Endothelial cell of umbilical vein (primary cell): Measurements from ENCODE around the gene IGF1. TPM values are rescaled to one million over a fixed set of nuclear protein-coding genes. Genes with fewer than 3 reads are reported as not detected.

Experiments
- BruUV-seq: library from RNA; stranded (reverse); fragments of 400-500 nt; replicated peaks from 2 replicates; lab custom pipeline; 2021; lab: Mats Ljungman, UMichigan
- CTCF ChIA-PET: fragments of 300-600, 350-600 bp; sonication (Branson Sonifier 250); formaldehyde crosslinking; loops from one replicate; lab custom pipeline; 2021; ENCODE audit warnings: antibody characterized with exemption, inconsistent platforms; lab: Charles Lee
- POLR2A ChIA-PET: fragments of 300-600, 350-600 bp; sonication (Branson Sonifier 250); formaldehyde crosslinking; loops from one replicate; lab custom pipeline; 2021; ENCODE audit warnings: antibody characterized with exemption, inconsistent platforms; lab: Charles Lee
- DNase-seq: peaks from one replicate; pipeline ENCODE4 v3.0.0-alpha.2; 2011; ENCODE audit warnings: low read depth, low spot score
- FAIRE-seq: peaks from 2 replicates; lab custom pipeline; 2011; peaks lifted over from hg19 to GRCh38; lab: Jason Lieb, UNC
- H2AFZ ChIP-seq: 2 replicates; pipeline ENCODE4 v1.6.0; 2012; ENCODE audit warnings: low read depth, low read length, control low read depth, inconsistent platforms
- H3K27ac ChIP-seq: 2 replicates; pipeline ENCODE4 v1.5.1; 2011; ENCODE audit warnings: low read depth, mild to moderate bottlenecking, control low read depth, low read length, moderate library complexity; ENCODE audit not compliant: insufficient read depth
- H3K27me3 ChIP-seq, 2 experiments: 2 replicates each; pipeline versions ENCODE4 v1.6.0 to v1.6.1; 2011; ENCODE audit warnings: low read length in 2 of 2, mixed read lengths in 1 of 2; ENCODE audit not compliant: control insufficient read depth in 2 of 2, insufficient read depth in 2 of 2
- H3K36me3 ChIP-seq, 2 experiments: 2 replicates in 1 of 2; 3 replicates in 1 of 2; pipeline ENCODE4 v1.5.1; 2011; ENCODE audit warnings: low read length in 2 of 2, mild to moderate bottlenecking in 1 of 2, moderate library complexity in 1 of 2; ENCODE audit not compliant: control insufficient read depth in 2 of 2, insufficient read depth in 2 of 2; ENCODE audit errors: extremely low read depth in 1 of 2
- H3K4me1 ChIP-seq: 3 replicates; pipeline ENCODE4 v1.5.1; 2011; ENCODE audit warnings: mild to moderate bottlenecking, low read length; ENCODE audit not compliant: control insufficient read depth, insufficient read depth; ENCODE audit errors: extremely low read depth
- H3K4me2 ChIP-seq: 2 replicates; pipeline ENCODE4 v1.6.1; 2011; ENCODE audit warnings: low read length, control low read depth, mixed read lengths; ENCODE audit not compliant: insufficient read depth
- H3K4me3 ChIP-seq, 3 experiments: fragments of 200-600 bp in 1 of 3; sonication (generic), shearing (Covaris generic) in 1 of 3; replicated peaks in 1 of 3; 2 replicates each; pipeline ENCODE4 v1.5.1; 2011 to 2016; ENCODE audit warnings: control low read depth in 3 of 3, low read length in 3 of 3, mild to moderate bottlenecking in 2 of 3, inconsistent platforms in 1 of 3, low read depth in 1 of 3, moderate library complexity in 1 of 3; ENCODE audit not compliant: insufficient read depth in 1 of 3
- H3K79me2 ChIP-seq: 2 replicates; pipeline ENCODE4 v1.6.0; 2012; ENCODE audit warnings: low read length, inconsistent platforms; ENCODE audit not compliant: control insufficient read depth, insufficient read depth
- H3K9ac ChIP-seq: replicated peaks from 2 replicates; pipeline ENCODE3; 2011; ENCODE audit warnings: low read length, control low read depth; ENCODE audit not compliant: insufficient read depth; ENCODE audit errors: extremely low read depth
- H3K9me1 ChIP-seq: replicated peaks from 3 replicates; pipeline ENCODE4 v1.6.0; 2011; ENCODE audit warnings: mild to moderate bottlenecking, low read length; ENCODE audit not compliant: control insufficient read depth, insufficient read depth; ENCODE audit errors: extremely low read depth
- H3K9me3 ChIP-seq: replicated peaks from 2 replicates; pipeline ENCODE4 v1.5.1; 2012; ENCODE audit warnings: low read length, inconsistent platforms; ENCODE audit not compliant: control insufficient read depth, insufficient read depth
- H4K20me1 ChIP-seq: replicated peaks from 2 replicates; pipeline ENCODE3; 2011; ENCODE audit warnings: mild to moderate bottlenecking, low read length; ENCODE audit not compliant: control insufficient read depth, insufficient read depth; ENCODE audit errors: extremely low read depth
- CTCF ChIP-seq, 2 donors: IDR thresholded peaks; 1 replicate in 1 of 2; 2 replicates in 1 of 2; pipeline ENCODE4 v1.5.1; 2011; ENCODE audit warnings: low read length in 2 of 2, mild to moderate bottlenecking in 2 of 2, moderate library complexity in 2 of 2, control low read depth in 1 of 2, inconsistent platforms in 1 of 2, low read depth in 1 of 2; ENCODE audit not compliant: insufficient read depth in 1 of 2; ENCODE audit errors: extremely low read depth in 1 of 2
- EZH2 ChIP-seq: IDR thresholded peaks from 2 replicates; pipeline ENCODE4 v1.6.1; 2012; ENCODE audit warnings: borderline replicate concordance, low read depth, mild to moderate bottlenecking, moderate library complexity, low read length, inconsistent platforms; ENCODE audit not compliant: severe bottlenecking
- FOS ChIP-seq: IDR thresholded peaks from 2 replicates; pipeline ENCODE4 v1.6.1; 2011; ENCODE audit warnings: mild to moderate bottlenecking, low read length, moderate library complexity, borderline replicate concordance; ENCODE audit not compliant: insufficient read depth
- GATA2 ChIP-seq: IDR thresholded peaks from 2 replicates; pipeline ENCODE4 v1.7.0; 2011; ENCODE audit warnings: low read depth, mild to moderate bottlenecking, moderate library complexity, mixed read lengths, low read length; ENCODE audit not compliant: insufficient read length, insufficient read depth
- MAX ChIP-seq: IDR thresholded peaks from 2 replicates; pipeline ENCODE4 v1.6.1; 2011; ENCODE audit not compliant: insufficient read depth, insufficient read length
- MYC ChIP-seq: IDR thresholded peaks from one replicate; pipeline ENCODE4 v1.6.1; 2011; ENCODE audit warnings: mild to moderate bottlenecking, low read depth, low read length
- POLR2A ChIP-seq: IDR thresholded peaks from 2 replicates; pipeline ENCODE4 v1.6.1; 2012; ENCODE audit warnings: low read depth, mild to moderate bottlenecking, control low read depth, low read length
- POLR2AphosphoS5 ChIP-seq: IDR thresholded peaks from 2 replicates; pipeline ENCODE4 v1.6.1; 2012; ENCODE audit warnings: low read depth, mild to moderate bottlenecking, control low read depth, low read length, moderate library complexity; ENCODE audit not compliant: insufficient read depth
- dilution Hi-C: fragments of 300-500 bp; cut with MboI; formaldehyde crosslinking; loops from one replicate; pipeline ENCODE4 v1.15.0; 2019; ENCODE audit warnings: low sequenced_read_pairs; ENCODE audit not compliant: extremely low pct_ligation_motif_present
- intact Hi-C: fragments of 100-400 bp; cut with micrococcal nuclease; formaldehyde crosslinking; loops from one replicate; pipeline ENCODE4 v1.10.0; 2022
- polyA plus RNA-seq, 4 experiments: library from polyadenylated mRNA; depleted of rRNA in 3 of 4; stranded (reverse) in 3 of 4; unstranded in 1 of 4; fragments of >200 nt; gene quantifications; 2 replicates each; pipeline versions ENCODE4 v1.2.1 to v1.2.3, GENCODE V29; 2011 to 2012; ENCODE audit warnings: missing spikeins in 1 of 4
- total RNA-seq: library from RNA; stranded (reverse); gene quantifications from 2 replicates; pipeline ENCODE4 v1.2.3, GENCODE V29; 2021

IGF1 gene
- total and polyA plus RNA-seq, 2 donors (not counting 3 experiments of a cell fraction or from before 2014, with no cell fraction given) = 0.10 TPM; not detected in 1

- H3K9me3 ChIP-seq = no peaks in the 10 kb centered on the region
- no peaks in the 10 kb centered on the region for H3K9me1 ChIP-seq
- CTCF ChIA-PET = no interaction called here
- intact Hi-C loops = no loop called here
- no peaks in the 10 kb centered on the region for H3K79me2 ChIP-seq
- H3K27me3 ChIP-seq = no peaks in the 10 kb centered on the region
- no peak overlapping the region for H3K9ac ChIP-seq
- no peak overlapping the region for H3K4me2 ChIP-seq
- H3K27ac ChIP-seq = no peak overlapping the region
- no peak for TF ChIP-seq CTCF (IDR thresholded peaks at IDR 0.05; ENCODE audit: extremely low read depth in 1 of 2, insufficient read depth in 1 of 2, low read depth in 1 of 2, low read length in 2 of 2)
- TF ChIP-seq POLR2A = no peak
- no peak for TF ChIP-seq POLR2AphosphoS5
- TF ChIP-seq EZH2 = no peak
- TF ChIP-seq GATA2 = no peak
- TF ChIP-seq MYC = no peak
- H3K4me1 ChIP-seq = no peaks in the 10 kb centered on the region
- FAIRE-seq = no peak
- no peaks in the 10 kb centered on the region for H3K36me3 ChIP-seq
- dilution Hi-C loops = no loop called here
- POLR2A ChIA-PET = no interaction called here
- no peak overlapping the region for H2AFZ ChIP-seq
- H3K4me3 ChIP-seq = no peak overlapping the region
- H4K20me1 ChIP-seq = no peaks in the 10 kb centered on the region
- no peak for DNase-seq
- no TSS peak for BruUV-seq
Measured at GRCh38 chr12:102511575-102511974, 31.2 kb upstream of the IGF1 start.

DNA sequence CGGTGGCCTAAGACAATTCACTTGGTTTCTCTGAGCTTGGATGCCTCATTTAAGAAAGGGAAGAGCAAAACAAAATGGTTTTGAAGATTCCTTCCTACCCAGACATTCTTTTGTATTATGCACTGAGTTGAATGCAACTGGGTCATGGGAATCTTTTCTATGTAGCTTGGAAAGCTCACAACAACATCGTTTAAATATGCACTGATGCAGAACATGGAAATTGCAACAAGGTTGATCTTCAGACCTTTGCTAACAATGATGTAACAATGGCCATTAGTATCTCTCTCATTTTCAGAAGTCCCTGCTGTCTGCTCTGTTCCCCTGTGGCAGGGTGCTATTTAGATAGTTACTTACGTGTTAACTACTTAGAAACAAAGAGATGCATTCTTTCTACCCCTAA lies 30.1 kb upstream of the IGF1 start:
- BruUV-seq = no TSS peak
- Histone ChIP-seq H3K9ac (no peak overlapping the region), H3K9me3 (no peaks in the 10 kb centered on the region), H4K20me1 (no peaks in the 10 kb centered on the region), H3K27ac (no peak overlapping the region), H3K79me2 (no peaks in the 10 kb centered on the region), H3K4me2 (no peak overlapping the region), H3K4me3 (no peak overlapping the region), H3K27me3 (no peaks in the 10 kb centered on the region), H2AFZ (no peak overlapping the region), H3K4me1 (no peaks in the 10 kb centered on the region), H3K9me1 (no peaks in the 10 kb centered on the region), H3K36me3 (no peaks in the 10 kb centered on the region)
- FAIRE-seq (no peak), DNase-seq (no peak)
- TF ChIP-seq CTCF (IDR thresholded peaks at IDR 0.05; ENCODE audit: extremely low read depth in 1 of 2, insufficient read depth in 1 of 2, low read depth in 1 of 2, low read length in 2 of 2) (no peak), EZH2 (no peak), FOS (no peak), MAX (no peak), POLR2A (no peak), GATA2 (no peak)
- ChIA-PET POLR2A (no interaction called here), CTCF (interaction anchor here (1.2 kb wide), 1 partner anchor 26 kb away, joined by 9 read pairs; no protein-coding TSS in a partner anchor)
- dilution Hi-C loops (no loop called here), intact Hi-C loops (no loop called here)
